GM18502 (cell line): ENCODE data around the gene PPIL3.

ENCODE experiments used
- ATAC-seq: cut with Tn5 transposase; IDR thresholded peaks from one replicate; pipeline ENCODE4 v1.9.1; 2021; ENCODE audit warnings: mild to moderate bottlenecking; ENCODE audit not compliant: unreplicated experiment, poor library complexity

The PPIL3 gene

GRCh38 chr2:200861617-200862155 lies 27.2 kb downstream of the PPIL3 start:
- ATAC-seq: no peak

GRCh38 chr2:200860092-200860795 lies 28.6 kb downstream of the PPIL3 start:
- ATAC-seq: no peak

- no peak for ATAC-seq
Measured at GRCh38 chr2:200856806-200857205, 32.1 kb downstream of the PPIL3 start.

- ATAC-seq: no peak
Measured at GRCh38 chr2:200852605-200853004, 36.3 kb downstream of the PPIL3 start.

GRCh38 chr2:200851398-200852248 lies 37.3 kb downstream of the PPIL3 start:
- ATAC-seq: no peak

- no peak for ATAC-seq
Measured at GRCh38 chr2:200850512-200851256, 38.2 kb downstream of the PPIL3 start.

- no peak for ATAC-seq
Measured at GRCh38 chr2:200847939-200848338, 40.9 kb downstream of the PPIL3 start.

GRCh38 chr2:200847269-200847668 lies 41.6 kb downstream of the PPIL3 start:
- ATAC-seq: no peak

GRCh38 chr2:200845669-200846325 lies 43.1 kb downstream of the PPIL3 start:
- ATAC-seq: no peak

- no peak for ATAC-seq
Measured at GRCh38 chr2:200845194-200845593, 43.7 kb downstream of the PPIL3 start.

GRCh38 chr2:200843993-200844948 lies 44.6 kb downstream of the PPIL3 start:
- no peak for ATAC-seq

- ATAC-seq: no peak
Measured at GRCh38 chr2:200839513-200839912, 49.4 kb downstream of the PPIL3 start.

- no peak for ATAC-seq
Measured at GRCh38 chr2:200834701-200835100, 54.2 kb downstream of the PPIL3 start.

- ATAC-seq: no peak
Measured at GRCh38 chr2:200829258-200829655, 59.6 kb downstream of the PPIL3 start.

- ATAC-seq: no peak
Measured at GRCh38 chr2:200828572-200829257, 60.2 kb downstream of the PPIL3 start.

GRCh38 chr2:200828104-200828503 lies 60.8 kb downstream of the PPIL3 start:
- ATAC-seq: no peak

GRCh38 chr2:200821686-200822245 lies 67.1 kb downstream of the PPIL3 start:
- no peak for ATAC-seq
